SU-DHL-6 (cell line): ENCODE data around the gene TAPT1.
"Not testable (repeated sequence)": the region's sequence is repeated elsewhere in the genome, so short reads cannot be mapped to it uniquely, and the experiment has no call there.

ENCODE experiments used
- H2AFZ ChIP-seq: fragments of 200-600 bp; sonication (generic); 2 replicates; pipeline ENCODE4 v1.6.1; 2014; ENCODE audit warnings: low read depth, mild to moderate bottlenecking, moderate library complexity, mixed read lengths, antibody characterized with exemption, low read length; ENCODE audit not compliant: severe bottlenecking
- H3F3A ChIP-seq: fragments of 200-600 bp; shearing (Covaris generic); 2 replicates; pipeline ENCODE4 v1.6.0; 2016; ENCODE audit warnings: antibody characterized with exemption, mild to moderate bottlenecking; ENCODE audit not compliant: insufficient read depth
- H3K27ac ChIP-seq: fragments of 200-600 bp; sonication (generic); 2 replicates; pipeline ENCODE4 v1.5.1; 2016; ENCODE audit warnings: low read depth, mild to moderate bottlenecking, low read length, moderate library complexity, mixed read lengths
- H3K27me3 ChIP-seq: fragments of 200-600 bp; sonication (generic), shearing (Covaris generic); 2 replicates; pipeline ENCODE4 v1.6.0; 2014; ENCODE audit warnings: mild to moderate bottlenecking, low read length
- H3K36me3 ChIP-seq: fragments of 200-600 bp; sonication (generic); 2 replicates; pipeline ENCODE4 v1.6.1; 2014; ENCODE audit warnings: mild to moderate bottlenecking, low read length, mixed read lengths
- H3K4me2 ChIP-seq: fragments of 300-600, 200-600 bp; shearing (Covaris generic), sonication (generic); 2 replicates; pipeline ENCODE4 v1.6.0; 2014; ENCODE audit warnings: low read length, low read depth, mild to moderate bottlenecking; ENCODE audit not compliant: poor library complexity, severe bottlenecking
- H3K4me3 ChIP-seq: fragments of 200-600 bp; sonication (generic); 2 replicates; pipeline ENCODE4 v1.5.1; 2014; ENCODE audit warnings: antibody characterized with exemption, low read length, mild to moderate bottlenecking, mixed read lengths; ENCODE audit not compliant: insufficient read depth, poor library complexity, severe bottlenecking
- H3K79me2 ChIP-seq: fragments of 200-600 bp; sonication (generic); 2 replicates; pipeline ENCODE4 v1.6.1; 2014; ENCODE audit warnings: mild to moderate bottlenecking, low read length, moderate library complexity; ENCODE audit not compliant: insufficient read depth
- H3K9ac ChIP-seq: fragments of 200-600 bp; sonication (generic); 2 replicates; pipeline ENCODE4 v1.7.0; 2014; ENCODE audit warnings: mild to moderate bottlenecking, low read length
- H3K9me2 ChIP-seq: fragments of 200-600 bp; sonication (generic); replicated peaks from 2 replicates; pipeline ENCODE4 v1.6.1; 2014; ENCODE audit warnings: low read length; ENCODE audit not compliant: insufficient read depth
- H3K9me3 ChIP-seq: fragments of 200-600 bp; sonication (generic); 2 replicates; pipeline ENCODE4 v1.6.1; 2014; ENCODE audit warnings: low read length, mixed read lengths; ENCODE audit not compliant: insufficient read depth
- H4K20me1 ChIP-seq: fragments of 200-600 bp; sonication (generic); 2 replicates; pipeline ENCODE4 v1.6.1; 2014; ENCODE audit warnings: low read depth, mild to moderate bottlenecking, antibody characterized with exemption, low read length, moderate library complexity, mixed read lengths
- EZH2phosphoT487 ChIP-seq: fragments of 200-600 bp; sonication (generic), shearing (Covaris generic); conservative IDR thresholded peaks from 2 replicates; pipeline ENCODE4 v1.6.1; 2018; ENCODE audit warnings: mild to moderate bottlenecking, antibody characterized with exemption, low read length, moderate library complexity, mixed read lengths
- TF ChIP-seq, protein P1 (sequence below): fragments of 200-600 bp; sonication (generic); IDR thresholded peaks from one replicate; pipeline ENCODE4 v1.5.1; 2017; ENCODE audit warnings: antibody characterized with exemption, mild to moderate bottlenecking, low read length, moderate library complexity; ENCODE audit not compliant: insufficient read depth, poor library complexity, severe bottlenecking

Gene TAPT1

DNA sequence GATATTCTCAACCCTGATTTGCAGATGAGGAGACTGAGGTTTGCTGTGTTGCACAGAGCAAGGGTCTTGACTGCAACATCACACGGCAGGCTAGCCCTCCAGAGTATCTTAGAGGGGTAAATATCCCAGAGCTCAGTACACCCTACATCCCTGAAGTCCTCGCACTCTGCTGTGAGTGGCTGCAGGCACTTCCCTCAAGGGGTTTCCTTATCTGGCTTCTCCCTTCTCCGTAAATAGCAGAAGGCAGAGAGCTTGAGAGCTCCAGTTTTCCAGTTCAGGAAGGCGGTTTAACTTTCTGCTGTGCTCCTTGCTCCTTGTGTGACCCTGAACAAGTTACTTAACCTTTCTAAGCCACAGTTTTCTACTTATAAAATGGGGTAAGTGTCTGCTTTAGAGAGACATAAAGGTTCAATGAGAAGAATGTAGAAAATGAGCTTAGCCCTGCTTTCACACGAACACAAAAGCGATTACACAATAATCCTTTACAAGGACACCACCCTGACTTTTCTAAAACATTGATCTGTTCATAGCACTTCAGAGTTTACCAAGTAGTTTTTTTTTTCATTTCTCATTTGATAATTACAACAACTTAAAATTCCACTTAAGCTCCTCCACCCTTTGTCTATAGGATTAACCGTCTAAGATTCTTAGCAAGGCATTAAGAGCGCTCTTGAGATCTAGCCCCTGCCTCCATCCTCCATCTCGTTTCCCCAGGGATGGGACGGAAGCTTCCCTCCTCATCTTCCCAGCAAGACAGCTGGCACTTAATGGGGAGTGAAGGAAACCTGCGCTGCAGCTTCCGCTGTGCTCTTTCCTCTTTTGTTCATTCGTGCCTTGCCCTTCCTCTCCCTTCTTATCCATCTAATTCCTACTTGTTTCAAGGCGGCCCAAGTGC, 68.4 kb downstream of the TAPT1 start:
- no peaks in the 10 kb centered on the region for H3F3A ChIP-seq
- no peak overlapping the region for H3K4me3 ChIP-seq
- no peaks in the 10 kb centered on the region for H3K9me3 ChIP-seq
- H4K20me1 ChIP-seq, result no peaks in the 10 kb centered on the region
- no peak overlapping the region for H3K4me2 ChIP-seq
- H3K27ac ChIP-seq, result no peak overlapping the region
- H2AFZ ChIP-seq, result no peak overlapping the region
- TF ChIP-seq EZH2phosphoT487, result no peak
- TF ChIP-seq, protein P1, sequence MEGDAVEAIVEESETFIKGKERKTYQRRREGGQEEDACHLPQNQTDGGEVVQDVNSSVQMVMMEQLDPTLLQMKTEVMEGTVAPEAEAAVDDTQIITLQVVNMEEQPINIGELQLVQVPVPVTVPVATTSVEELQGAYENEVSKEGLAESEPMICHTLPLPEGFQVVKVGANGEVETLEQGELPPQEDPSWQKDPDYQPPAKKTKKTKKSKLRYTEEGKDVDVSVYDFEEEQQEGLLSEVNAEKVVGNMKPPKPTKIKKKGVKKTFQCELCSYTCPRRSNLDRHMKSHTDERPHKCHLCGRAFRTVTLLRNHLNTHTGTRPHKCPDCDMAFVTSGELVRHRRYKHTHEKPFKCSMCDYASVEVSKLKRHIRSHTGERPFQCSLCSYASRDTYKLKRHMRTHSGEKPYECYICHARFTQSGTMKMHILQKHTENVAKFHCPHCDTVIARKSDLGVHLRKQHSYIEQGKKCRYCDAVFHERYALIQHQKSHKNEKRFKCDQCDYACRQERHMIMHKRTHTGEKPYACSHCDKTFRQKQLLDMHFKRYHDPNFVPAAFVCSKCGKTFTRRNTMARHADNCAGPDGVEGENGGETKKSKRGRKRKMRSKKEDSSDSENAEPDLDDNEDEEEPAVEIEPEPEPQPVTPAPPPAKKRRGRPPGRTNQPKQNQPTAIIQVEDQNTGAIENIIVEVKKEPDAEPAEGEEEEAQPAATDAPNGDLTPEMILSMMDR, result no peak
- H3K79me2 ChIP-seq, result no peaks in the 10 kb centered on the region
- no peak overlapping the region for H3K9ac ChIP-seq
- H3K27me3 ChIP-seq, result no peaks in the 10 kb centered on the region
- H3K36me3 ChIP-seq, result no peaks in the 10 kb centered on the region
- H3K9me2 ChIP-seq, result no peaks in the 10 kb centered on the region

DNA sequence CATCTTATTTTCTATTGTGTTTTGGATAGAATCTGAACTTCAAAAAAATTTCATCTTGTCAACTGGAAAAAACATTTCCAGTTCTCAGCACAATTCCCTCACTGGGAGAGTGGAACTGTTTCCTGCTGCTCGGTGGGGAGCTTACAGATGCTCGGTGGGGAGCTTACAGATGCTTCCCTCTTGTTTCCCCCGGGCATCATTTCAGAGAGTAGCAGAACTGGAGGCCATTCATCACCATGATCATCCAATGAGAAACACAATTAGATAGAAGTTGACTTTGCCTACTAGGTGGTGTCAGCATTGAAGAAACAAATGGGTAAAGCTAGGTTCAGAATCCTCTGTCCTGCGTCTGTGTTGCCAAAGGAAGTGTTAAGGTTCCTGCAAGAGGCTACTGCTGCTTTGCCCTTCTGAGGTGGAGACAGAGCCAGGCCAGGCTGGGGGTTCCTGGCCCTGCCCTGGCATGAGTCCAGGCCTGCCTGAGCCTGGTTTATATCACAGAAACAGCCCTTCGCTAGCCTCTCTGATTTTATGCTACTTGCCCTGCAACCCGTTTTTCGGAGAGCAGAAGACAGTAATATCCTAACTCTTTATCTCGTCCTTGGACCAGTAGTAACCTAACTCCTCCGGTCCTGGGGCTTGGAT, 70.6 kb downstream of the TAPT1 start:
- Histone ChIP-seq H2AFZ (no peak overlapping the region), H4K20me1 (no peaks in the 10 kb centered on the region), H3K9me2 (no peaks in the 10 kb centered on the region), H3K9me3 (no peaks in the 10 kb centered on the region), H3F3A (no peaks in the 10 kb centered on the region), H3K4me2 (no peak overlapping the region), H3K36me3 (no peaks in the 10 kb centered on the region), H3K4me3 (no peak overlapping the region), H3K79me2 (no peaks in the 10 kb centered on the region), H3K9ac (no peak overlapping the region), H3K27me3 (no peaks in the 10 kb centered on the region), H3K27ac (no peak overlapping the region)
- no peak for TF ChIP-seq EZH2phosphoT487
- TF ChIP-seq, protein P1, result no peak

DNA sequence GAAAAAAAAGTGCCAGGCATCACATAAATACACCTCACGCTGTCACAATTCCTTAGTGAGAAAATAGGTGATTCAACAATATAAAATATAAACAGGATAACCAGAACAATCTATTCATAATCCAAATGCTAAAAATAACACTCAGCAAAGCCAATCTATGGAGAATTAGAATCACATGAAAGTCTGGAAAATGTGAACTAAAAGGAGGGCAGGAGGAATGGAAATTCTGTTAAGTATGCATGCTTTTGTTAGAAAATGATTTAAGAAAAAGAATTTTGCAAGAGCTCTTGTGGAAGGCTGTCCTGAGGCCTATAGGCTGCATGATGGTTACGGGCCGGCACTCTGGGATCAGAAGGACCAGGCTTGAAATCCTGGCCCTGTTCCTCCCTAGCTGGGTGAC, 71.8 kb downstream of the TAPT1 start:
- no peak for TF ChIP-seq EZH2phosphoT487
- no peaks in the 10 kb centered on the region for H3K36me3 ChIP-seq
- H3K27me3 ChIP-seq, result no peaks in the 10 kb centered on the region
- H3F3A ChIP-seq, result no peaks in the 10 kb centered on the region
- no peak overlapping the region for H3K9ac ChIP-seq
- H4K20me1 ChIP-seq, result no peaks in the 10 kb centered on the region
- H3K79me2 ChIP-seq, result no peaks in the 10 kb centered on the region
- no peak overlapping the region for H2AFZ ChIP-seq
- no peaks in the 10 kb centered on the region for H3K9me2 ChIP-seq
- no peak overlapping the region for H3K27ac ChIP-seq
- H3K9me3 ChIP-seq, result no peaks in the 10 kb centered on the region
- H3K4me3 ChIP-seq, result no peak overlapping the region
- no peak overlapping the region for H3K4me2 ChIP-seq

DNA sequence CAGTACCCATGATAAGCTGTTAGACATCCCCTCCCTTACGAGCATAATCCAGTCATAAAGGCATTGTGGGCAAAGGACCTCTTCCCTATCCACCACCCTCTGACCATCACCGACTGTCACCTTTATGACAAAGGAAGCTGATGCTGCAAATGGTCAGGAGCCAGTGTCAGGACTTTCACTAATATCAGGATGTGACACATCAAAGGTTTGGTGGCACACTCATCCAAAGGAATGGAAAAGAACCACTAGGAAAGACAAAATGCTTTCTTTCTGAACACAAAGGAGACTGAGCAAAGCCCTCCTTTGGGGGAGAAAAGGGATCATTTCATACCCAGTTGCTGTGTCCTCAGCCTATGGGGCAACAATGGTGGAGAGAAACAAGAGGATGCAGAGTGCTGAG, 75.6 kb downstream of the TAPT1 start:
- H3F3A ChIP-seq, result no peaks in the 10 kb centered on the region

DNA sequence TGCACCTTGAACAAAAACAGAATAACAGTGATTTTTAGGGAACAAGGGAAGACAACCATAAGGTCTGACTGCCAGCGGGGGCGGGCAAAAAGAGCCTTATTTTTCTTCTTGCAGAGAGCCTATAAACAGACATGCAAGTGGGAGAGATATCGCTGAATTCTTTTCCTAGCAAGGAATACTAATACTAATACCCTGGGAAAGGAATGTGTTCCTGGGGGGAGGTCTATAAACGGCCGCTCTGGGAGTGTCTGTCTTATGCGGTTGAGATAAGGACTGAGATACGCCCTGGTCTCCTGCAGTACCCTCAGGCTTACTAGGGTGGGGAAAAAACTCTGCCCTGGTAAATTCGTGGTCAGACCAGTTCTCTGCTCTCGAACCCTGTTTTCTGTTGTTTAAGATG, 81.4 kb downstream of the TAPT1 start:
- H3K27ac ChIP-seq, H3K27me3 ChIP-seq, H4K20me1 ChIP-seq, H3K36me3 ChIP-seq, H3K4me3 ChIP-seq, H3K9ac ChIP-seq, H2AFZ ChIP-seq, H3K4me2 ChIP-seq, H3K9me3 ChIP-seq, H3K9me2 ChIP-seq, H3K79me2 ChIP-seq, H3F3A ChIP-seq: not testable (repeated sequence)

More for the DNA sequence above, 75.6 kb downstream of the TAPT1 start:
- H3K36me3 ChIP-seq, result no peaks in the 10 kb centered on the region
- H3K9ac ChIP-seq, result no peak overlapping the region
- no peaks in the 10 kb centered on the region for H3K79me2 ChIP-seq
- no peaks in the 10 kb centered on the region for H3K9me3 ChIP-seq
- H2AFZ ChIP-seq, result no peak overlapping the region
- no peak overlapping the region for H3K27ac ChIP-seq
- no peak overlapping the region for H3K4me3 ChIP-seq
- H3K27me3 ChIP-seq, result no peaks in the 10 kb centered on the region
- H3K4me2 ChIP-seq, result no peak overlapping the region
- no peaks in the 10 kb centered on the region for H3K9me2 ChIP-seq
- no peaks in the 10 kb centered on the region for H4K20me1 ChIP-seq
- no peak for TF ChIP-seq EZH2phosphoT487
- TF ChIP-seq, protein P1, result no peak
